Middle frontal gyrus (tissue), 1 donor: ENCODE measurements around the gene SUPT20H.

ENCODE experiments used
- DNase-seq: peaks from one replicate; pipeline ENCODE4 v3.0.0-alpha.2; 2015; ENCODE audit warnings: low spot score; ENCODE audit errors: extremely low spot score

Gene SUPT20H

DNA sequence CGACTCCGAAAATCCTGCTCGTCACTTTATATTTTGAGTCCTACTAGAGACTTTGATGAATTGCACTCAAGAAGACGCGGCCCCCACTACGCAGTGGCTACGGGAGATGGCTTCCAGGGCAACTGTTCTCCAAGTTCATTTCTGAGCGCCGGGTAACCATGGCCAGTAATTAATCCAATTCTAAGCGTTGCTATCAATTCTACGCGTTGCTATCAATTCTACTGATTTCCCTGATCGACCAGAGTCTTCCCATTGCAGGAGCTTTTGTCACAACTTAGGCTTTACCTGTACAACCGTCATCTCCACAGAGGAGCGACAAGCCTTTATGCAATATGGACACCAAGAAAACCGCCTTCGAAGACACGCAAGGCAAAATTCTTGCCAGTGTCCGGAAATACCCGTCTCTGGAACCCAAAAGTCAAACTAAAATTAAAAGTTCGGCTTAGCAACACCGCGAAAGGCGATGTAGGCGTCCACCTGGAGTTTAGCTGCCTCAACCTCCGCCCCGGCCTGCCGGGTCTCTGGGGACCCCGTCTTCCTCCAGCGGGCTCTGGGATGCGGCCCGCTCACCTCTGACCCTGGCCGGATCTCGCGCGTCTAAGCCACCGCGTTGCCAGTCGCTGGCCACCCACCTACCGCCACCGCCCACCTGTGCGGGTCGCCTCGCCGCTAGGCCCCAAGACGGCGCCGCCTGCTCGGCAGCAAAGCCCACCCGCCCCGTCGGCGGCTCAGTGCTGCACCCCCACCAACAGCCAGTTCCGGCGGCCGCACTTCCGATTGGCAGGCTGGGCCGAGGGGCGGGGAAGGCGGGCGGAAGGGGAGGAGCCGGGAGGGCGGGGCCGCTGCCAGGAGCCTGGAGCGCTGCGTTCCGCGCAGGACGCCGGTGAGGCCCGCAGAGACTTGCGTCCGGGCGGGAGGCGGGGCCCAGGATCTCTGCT lies at the start of gene SUPT20H:
Gene SUPT20H, minus strand, starts transcription at position 779 of the 938 bp plus-strand sequence. CDS start 8,198 bp downstream, outside the sequence.
- DNase-seq = peak; percentile 80

DNA sequence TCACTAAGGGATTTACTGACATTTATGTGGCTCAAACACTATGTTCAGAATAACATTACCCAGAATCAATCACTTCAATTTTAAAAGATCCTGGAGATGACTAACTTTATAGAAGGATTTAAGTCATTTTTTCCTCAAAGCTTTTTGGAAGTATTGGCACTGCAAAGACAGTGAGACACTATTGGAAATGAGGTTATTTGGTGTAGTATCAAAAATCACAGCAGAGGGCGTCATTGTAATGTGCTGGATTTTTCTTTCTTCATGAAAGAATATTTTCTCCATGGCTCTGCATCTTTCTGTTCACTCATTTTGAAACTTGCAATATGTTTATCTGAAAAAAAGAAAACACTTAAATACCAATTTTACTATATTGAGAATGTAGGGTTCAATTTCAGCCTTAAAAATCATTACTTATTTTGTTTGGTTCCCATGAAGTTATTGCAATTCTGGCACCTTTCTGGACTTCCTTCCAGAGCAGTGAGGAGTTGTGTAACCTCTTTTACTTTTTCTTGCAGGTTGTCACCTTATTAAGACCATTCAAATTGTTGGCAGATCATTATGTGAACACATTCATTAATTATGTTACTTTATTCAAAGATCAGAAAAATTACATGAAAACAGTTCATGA lies 49.7 kb upstream of the SUPT20H start:
- DNase-seq = peak; percentile 67

DNA sequence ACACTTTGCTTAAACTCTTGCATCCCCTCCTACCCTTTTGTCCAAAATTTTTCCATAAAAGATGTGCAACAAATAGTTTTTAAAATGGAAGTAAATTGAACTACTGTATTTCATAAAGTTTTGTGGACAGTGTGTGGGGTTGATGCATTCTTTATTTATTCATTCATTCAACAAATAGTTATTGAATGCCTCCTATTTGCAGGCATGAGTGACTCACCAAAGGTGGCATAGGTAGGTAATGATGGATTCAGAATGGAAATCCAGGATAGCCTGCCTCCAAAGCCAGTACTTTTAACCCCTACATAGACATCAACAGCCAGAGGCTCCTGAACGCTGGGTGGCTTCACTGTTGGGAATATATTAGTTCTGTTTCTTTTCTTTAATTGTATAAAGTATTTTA lies 48.4 kb upstream of the SUPT20H start:
- no peak for DNase-seq

DNA sequence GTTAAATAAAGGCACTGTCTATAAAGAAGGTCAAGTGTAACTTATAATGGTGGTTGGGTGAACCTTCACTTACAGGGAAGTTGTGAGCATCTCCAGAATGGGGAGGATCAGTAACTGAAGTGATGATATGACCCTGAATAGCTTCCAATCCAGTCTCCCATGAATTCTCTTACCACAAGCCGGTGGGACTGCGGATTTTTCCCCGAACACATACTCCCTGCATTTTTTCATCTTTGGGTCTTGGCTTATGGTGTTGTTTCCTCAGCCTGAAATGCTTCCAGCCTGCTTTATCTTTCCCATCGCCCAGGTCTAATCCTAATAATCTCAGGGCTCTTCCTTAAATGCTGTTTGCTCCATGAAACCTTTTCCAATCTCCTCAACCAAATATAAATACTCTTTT lies 48.0 kb upstream of the SUPT20H start:
- no peak for DNase-seq

DNA sequence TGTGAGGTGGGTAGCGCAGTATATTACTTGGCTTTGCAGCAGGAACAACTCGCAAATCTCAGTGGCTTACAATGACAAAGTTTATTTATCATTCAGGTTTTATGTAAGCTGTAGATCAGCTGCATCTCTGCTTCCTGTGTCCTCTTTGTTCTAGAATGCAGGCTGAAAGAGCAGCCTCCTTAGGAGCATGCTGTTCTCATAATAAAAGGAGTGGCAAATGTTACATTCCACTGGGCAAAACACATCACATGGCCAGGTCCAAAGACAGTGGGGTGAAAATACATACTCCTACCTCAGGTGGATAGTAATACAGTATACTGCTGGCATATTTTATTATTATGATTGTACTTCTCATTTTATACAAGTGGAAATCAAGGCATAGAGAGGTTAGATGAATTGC lies 47.2 kb upstream of the SUPT20H start:
- no peak for DNase-seq

DNA sequence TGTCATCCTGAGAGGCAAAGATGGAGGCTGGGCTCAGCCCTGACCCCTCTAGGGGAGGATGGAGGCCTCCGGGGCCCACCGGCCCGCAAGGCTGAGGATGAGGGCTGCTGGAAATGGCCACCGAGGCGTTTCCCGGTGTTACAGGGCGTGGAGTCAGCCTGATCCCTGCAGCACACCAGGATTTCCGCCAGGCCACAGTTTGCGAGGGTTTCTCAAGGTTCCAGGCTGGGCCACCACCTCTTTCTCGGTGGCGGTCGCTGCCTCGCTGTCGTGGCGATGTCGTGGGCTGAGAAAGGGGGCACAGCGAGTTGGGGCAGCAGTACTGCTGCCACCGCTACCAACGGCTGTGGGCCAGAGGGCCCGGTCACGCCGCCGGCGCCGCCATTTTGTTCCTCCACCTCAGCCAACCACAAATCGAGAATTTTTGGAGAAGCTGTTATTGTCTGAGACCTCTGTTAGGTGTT lies 45.8 kb upstream of the SUPT20H start, which contains the start of gene CSNK1A1L:
Gene CSNK1A1L, minus strand, starts transcription at position 414 of the 464 bp plus-strand sequence. Its CDS starts 408 bp downstream, at position 6.
- DNase-seq = no peak

DNA sequence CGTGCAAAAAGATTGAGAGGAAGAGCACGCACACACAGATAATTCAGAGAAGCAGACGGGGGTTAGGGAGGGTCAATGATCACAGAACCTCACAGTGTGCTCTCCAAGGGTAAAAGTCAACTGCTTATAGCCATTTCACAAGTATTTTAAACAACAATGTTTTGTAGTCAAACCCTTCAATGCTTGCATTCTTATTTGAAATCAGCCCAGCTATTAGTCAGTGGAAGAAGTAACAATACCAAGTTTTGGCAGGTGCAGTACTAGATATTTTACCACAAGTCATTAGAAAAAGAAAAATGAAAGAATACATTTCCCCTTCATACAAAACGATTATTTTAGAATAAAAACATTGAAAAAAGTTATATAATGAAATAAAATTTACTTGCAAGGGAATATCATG lies 43.4 kb upstream of the SUPT20H start:
- no peak for DNase-seq

DNA sequence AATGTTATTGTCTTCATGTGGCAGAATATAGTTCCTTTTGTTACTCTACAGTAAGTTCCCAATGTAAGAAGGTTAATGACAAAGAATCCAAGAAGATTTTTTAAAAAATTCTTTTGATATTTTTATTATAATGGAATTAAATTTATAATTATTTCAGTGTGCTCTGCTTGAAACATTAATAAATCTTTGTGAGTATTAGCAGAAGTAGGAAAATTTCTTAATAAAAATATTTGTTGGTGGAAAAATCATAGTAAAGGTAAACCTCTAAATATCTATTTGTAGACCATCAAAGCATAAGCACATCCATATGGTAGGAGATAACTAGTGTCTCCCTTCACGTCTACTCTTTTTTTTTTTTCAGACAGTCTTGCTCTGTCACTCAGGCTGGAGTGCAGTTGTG lies 41.7 kb upstream of the SUPT20H start:
- no peak for DNase-seq

DNA sequence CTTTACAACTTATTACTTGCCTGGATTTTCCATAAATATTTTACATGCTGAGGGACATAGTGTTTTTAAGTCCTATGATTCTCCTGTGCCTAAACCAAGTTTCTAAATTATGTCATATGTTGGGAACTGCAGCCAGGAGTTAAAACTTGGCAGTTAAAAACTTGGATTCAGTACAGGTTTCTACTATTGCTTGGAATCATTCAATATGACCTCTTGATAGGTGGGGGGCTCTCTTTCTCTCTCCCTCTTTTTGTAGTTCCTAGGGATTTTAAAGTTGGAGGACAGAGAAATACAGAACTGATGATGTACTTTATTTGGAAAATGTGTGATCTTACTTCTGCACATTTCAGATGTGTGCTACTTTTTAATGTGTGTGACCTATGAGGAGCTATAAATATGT lies 41.2 kb upstream of the SUPT20H start:
- no peak for DNase-seq

DNA sequence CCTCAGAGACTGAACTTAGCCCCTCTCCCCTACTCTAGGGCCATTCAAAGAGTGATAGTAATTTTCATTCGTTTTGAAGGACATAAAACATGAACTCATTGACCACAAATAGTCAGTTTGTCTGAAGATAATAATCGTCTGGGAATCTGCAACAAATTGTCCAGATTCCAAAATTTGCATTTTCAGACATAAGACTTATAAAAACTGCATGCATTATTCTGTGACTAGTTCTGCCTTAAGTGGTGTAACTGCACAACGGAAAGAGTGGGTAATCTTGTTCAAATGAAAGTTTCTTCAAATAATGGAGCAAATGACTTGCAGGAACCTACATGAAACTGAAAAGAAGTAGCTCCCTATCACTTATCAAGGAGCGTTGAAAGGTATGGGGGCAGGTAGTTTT lies 37.6 kb upstream of the SUPT20H start:
- no peak for DNase-seq

DNA sequence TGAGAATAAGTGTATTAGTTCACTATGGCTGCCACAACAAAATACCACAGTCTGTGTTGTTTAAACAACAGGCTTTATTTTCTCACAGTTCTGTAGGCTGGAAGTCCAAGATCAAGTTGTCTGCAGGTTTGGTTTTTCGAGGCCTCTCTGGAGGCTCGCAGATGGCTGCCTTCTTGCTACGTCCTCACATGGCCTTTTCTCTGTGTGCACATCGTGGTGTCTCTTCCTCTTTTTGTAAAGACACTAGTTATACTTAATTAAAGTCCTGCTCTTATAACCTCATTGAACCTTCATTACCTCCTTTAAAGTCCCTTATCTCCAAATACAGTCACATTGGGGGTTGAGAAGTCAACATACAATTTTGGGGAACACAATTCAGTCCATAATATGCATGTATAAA lies 35.4 kb upstream of the SUPT20H start:
- DNase-seq = no peak

DNA sequence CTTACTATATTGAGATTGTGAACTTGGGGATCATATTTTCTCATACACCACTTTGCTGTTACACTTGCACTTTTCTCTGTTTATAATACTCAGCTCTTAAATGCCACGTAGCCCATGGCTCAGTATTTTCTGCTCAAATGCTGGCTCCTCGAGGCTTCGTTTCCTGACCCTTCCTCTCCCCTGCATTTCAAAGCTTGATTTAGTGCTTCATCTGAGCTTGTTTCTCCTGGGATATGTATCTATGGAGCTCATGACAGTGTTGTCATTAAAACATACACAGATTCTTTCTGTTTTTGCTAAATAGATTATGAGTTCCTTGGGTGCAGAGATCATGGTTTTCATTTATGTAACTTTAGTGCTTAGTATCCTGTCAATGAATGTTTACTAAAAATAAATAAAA lies 34.6 kb upstream of the SUPT20H start:
- no peak for DNase-seq

DNA sequence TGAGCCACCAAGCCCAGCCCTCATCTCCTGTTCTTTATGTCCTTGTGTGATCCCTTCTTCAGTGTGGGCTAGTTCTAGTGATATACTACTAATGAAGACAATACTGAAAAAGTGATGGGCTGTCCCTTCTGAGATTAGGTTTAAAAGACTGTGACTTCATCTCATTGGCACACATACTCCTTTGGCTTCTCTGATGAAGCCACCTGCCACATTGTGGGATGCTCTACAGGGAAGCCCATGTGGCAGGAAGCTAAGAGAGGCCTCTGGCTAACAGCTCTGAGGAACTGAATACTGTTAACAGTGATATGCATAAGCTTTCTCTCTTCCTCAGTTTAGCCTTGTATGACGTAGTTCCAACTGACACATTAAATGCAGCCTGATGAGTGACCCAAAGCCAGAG lies 32.3 kb upstream of the SUPT20H start:
- DNase-seq = no peak

DNA sequence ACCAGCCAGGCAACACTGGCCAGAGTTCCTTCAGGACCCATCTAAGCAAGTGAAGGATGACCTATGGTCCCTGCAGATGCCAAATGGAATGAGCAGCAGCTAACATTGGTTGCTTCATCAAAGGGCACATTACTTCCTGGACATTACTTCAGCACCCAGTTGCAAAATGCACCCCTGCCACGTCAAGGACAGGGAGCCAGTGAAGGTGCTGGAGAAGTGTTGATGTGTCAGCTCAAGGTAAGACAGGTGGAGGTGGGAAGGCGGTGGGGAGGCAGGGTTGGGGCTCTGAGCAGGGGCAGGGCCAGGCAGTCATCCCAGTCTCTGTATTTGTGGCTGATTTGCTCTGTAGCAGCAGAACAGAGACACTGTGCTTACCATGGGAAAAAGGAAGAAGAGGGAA lies 31.4 kb upstream of the SUPT20H start:
- DNase-seq = no peak

DNA sequence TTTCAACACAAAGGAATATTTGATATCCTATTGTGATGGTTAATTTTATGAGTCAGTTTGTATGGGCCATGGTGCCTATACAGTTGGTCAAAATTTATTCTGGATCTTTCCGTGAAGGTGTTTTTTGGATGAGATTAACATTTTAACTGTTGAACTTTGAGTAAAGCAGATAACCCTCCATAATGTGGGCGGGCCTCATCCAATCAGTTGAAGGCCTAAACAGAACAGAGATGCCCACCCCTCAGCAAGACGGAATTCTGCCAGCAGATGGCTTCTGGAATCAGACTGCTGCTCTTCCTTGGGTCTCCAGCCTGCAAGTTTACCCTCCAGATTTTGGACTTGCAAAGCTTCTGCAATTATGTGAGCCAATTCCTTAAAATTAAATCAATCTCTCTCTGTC lies 30.0 kb upstream of the SUPT20H start:
- DNase-seq = no peak

DNA sequence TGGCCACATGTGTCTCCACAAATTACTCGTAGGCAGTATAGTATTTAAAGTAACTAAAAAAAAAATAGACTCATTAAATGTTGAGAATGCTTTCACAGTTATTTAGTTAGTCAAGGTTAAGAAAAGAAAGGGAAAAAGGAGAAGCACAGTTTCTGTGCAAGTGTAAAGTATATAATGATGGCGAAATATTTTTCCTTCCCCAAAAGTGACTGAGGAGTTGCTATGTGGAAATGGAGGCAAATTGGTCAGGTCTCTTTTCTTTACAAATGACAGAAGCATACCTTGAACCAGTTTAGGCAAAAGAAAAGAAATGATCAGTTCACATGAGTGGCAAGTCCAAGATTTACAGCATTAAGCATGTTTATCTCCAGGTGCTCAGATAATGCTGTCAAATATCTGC lies 28.0 kb upstream of the SUPT20H start:
- DNase-seq = no peak

DNA sequence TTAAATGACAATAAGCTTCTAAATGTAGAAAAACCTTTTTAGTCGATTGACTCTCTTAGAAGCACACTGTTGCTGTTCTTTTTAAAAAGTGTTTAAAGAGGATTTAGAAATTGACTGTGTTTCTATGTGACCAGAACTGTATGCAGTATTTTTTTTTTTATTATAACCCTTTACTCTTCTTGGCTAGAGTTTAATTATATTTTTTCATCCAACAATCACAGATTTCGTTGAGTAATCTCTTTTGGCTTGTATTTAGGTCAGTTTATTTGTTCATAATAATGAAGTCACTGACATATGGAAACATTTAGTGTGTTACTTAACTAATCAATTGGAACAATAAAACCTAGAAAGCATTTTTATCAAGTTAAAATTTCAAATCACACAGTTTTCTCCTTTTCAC lies 26.1 kb upstream of the SUPT20H start:
- no peak for DNase-seq

DNA sequence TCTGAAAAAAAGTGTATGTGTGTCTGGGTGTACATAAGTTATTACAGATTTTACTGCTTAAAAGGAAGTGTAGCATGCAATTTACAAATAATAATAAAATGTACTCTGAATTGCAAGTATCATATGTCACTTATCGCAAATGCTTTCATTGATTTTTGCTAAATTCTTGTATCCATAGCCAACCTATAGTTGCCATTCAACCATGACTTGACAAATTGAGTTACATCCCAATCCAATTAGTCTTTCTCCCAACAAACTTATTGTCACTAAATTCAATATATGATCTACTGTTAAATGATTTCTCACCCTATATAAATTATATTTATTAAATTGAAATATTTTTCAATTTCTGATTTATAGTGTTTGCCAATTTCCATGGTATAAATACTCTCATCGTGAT lies 17.3 kb upstream of the SUPT20H start:
- DNase-seq = no peak

DNA sequence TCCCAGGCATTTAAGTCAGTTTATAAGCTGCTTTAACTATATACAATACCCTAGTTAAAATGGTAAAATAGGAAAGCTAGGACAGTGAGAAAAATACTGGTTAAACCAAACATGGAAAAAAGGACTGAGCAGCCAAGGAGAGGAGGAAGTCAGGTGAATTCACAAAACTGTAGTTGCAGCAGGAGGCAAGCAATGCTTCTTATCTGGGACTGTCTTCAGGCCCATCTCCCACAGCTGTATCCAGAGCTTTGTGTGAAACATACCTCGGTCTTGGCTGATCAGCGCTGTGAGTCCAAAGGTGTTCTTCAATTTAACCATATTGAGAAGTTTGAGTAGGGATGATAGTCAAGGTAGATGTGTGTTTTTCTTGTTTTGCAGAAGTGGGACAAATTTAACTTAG lies 15.7 kb upstream of the SUPT20H start:
- no peak for DNase-seq

DNA sequence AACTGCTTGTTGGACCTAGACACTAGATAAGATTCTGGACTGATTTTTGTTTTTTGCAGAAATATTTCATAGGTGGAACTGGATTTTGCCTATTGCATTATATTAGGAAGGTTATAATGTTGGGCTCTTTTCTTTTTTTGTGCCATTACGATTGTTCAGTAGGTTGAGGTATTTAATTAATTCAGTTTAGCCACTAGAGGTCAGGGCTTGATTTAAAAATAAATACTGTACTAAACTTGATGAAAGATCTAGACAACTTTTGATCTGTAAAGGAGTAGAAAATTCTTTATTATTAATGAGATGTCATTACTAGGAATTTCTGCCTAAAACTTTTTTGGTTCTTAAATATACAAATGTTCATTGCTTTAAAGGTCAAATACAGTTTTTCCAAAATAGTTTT lies 15.2 kb upstream of the SUPT20H start:
- peak; percentile 11 for DNase-seq

DNA sequence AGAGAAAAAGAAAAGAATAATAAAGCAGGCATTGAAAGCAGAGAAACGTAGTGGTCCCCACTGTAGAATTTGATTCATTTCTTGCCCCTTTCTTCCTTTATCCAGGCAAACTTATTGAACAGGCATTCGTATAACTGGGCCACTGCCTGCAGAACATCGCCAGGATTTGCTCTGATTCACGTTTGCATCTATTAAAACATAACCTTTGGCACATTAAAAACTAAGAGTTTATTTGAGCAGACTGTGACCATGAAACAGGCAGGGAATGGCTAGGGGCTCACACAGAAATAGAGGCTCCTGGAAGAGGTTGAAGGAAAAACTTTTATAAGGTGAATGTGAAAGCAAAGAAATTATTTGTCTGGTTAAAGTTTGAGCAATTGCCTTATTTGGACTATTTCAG lies 12.5 kb upstream of the SUPT20H start:
- DNase-seq = no peak

DNA sequence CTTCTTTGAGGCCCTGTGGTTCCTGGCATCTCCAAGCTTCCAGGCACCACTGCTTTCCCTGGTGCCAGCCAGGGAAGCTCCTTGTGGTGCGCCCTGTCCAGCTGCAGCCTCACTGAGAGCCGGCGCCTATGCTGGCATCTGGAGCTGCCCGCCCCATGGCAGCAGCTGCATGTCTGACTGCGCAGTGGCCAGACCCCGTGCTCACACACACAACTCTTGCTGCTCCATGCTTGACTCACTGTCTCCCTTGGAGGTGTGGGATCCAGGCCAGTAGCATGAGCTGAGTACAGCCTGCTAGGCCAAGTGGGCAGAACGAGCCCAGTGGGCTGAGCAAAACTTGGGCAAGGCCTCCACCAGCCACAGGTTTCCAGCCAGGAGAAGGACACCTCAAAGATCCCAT lies 11.5 kb upstream of the SUPT20H start:
- DNase-seq = no peak
